Ovary (tissue), 3 donors: ENCODE data around the gene CAMTA1.

Experiments
- EP300 ChIP-seq: sonication (generic); formaldehyde crosslinking; IDR thresholded peaks from one replicate; pipeline ENCODE4 v1.6.1; 2017; ENCODE audit warnings: antibody characterized with exemption
- POLR2A ChIP-seq: fragments of 450-650 bp; IDR thresholded peaks from one replicate; pipeline ENCODE4 v1.6.1; 2017; ENCODE audit warnings: antibody characterized with exemption, mild to moderate bottlenecking, moderate library complexity
- TF ChIP-seq, protein P1 (sequence below), 3 donors: fragments of 450-650 bp in 2 of 3; fragments of 200-600 bp in 1 of 3; IDR thresholded peaks; one replicate each; pipeline versions ENCODE4 v1.5.1 to v1.8.0; 2016 to 2022; ENCODE audit warnings: antibody characterized with exemption in 3 of 3, mild to moderate bottlenecking in 1 of 3
- donor health status: DM: no; HTN: no; CAD: no.

DNA sequence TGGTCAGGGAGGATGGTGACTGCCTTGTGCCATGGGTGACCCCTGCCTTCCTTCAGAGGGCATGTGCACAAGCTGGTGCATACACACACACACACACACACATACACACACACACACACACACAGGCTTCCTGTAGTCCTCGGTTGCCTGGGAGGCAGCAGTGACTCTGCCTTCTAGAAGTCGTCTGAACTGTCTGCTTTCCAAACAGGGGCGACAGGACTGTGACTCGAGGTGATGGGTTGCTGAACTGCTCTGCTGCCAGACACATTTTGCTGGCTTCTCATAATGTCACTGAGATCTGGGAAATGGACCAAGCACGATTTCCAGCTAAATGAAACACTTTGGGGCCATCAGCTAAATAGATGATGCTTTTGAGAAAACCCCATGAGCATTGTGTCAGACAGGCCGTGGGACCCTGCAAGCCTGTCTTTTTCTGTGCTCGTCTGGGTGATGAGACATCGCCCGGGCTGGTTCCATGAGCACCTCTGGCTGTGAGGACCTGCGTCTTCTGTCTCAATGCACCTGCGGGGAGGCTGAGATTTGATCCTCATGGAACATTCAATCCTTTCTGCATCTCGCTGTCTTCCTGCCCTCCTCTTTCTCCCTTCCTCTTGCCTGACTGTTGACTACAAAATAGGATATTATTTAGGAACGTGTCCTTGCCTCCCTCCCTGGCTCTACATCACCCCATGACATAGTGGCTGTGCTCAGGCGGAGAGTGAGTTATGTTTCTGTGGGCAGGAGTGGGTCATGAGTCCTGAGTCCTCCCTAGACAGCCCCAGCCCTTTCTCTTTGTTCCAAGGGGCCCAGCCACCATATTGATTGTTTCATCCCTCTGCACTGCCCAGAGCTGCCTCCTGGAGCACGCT is 436.8 kb downstream of the CAMTA1 start:
- TF ChIP-seq, protein P1, sequence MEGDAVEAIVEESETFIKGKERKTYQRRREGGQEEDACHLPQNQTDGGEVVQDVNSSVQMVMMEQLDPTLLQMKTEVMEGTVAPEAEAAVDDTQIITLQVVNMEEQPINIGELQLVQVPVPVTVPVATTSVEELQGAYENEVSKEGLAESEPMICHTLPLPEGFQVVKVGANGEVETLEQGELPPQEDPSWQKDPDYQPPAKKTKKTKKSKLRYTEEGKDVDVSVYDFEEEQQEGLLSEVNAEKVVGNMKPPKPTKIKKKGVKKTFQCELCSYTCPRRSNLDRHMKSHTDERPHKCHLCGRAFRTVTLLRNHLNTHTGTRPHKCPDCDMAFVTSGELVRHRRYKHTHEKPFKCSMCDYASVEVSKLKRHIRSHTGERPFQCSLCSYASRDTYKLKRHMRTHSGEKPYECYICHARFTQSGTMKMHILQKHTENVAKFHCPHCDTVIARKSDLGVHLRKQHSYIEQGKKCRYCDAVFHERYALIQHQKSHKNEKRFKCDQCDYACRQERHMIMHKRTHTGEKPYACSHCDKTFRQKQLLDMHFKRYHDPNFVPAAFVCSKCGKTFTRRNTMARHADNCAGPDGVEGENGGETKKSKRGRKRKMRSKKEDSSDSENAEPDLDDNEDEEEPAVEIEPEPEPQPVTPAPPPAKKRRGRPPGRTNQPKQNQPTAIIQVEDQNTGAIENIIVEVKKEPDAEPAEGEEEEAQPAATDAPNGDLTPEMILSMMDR (IDR thresholded peaks at IDR 0.05) = no peak
- no peak for TF ChIP-seq POLR2A
- TF ChIP-seq EP300 = no peak
